ENCODE measurements around the gene ELK3.
A peak's percentile ranks its signal among the peaks of the same experiment; 100 is the strongest.
"Not testable (repeated sequence)": the region's sequence is repeated elsewhere in the genome, so short reads cannot be mapped to it uniquely, and the experiment has no call there.

ELK3 gene

GRCh38 chr12:96315741-96316481, 121.7 kb downstream of the ELK3 start:
- peak in 1 of 2 donors; percentile 33 for ATAC-seq

GRCh38 chr12:96317801-96318200, 123.6 kb downstream of the ELK3 start:
- ATAC-seq = not testable (repeated sequence)
